ENCODE measurements around the gene ZNRD2. TPM values are rescaled to one million over a fixed set of nuclear protein-coding genes. Genes with fewer than 3 reads are reported as not detected.

Gene ZNRD2
- total and polyA plus RNA-seq, 2 of the 8 experiments (the other 6 are each of a cell fraction or from before 2014, with no cell fraction given): 53.4 to 125 TPM

- TF ChIP-seq GABPA (IDR thresholded peaks at IDR 0.05; ENCODE audit: borderline replicate concordance, insufficient read depth, low read length) (no peak), BRCA1 (IDR thresholded peaks at IDR 0.05; ENCODE audit: low read depth, low read length) (no peak), ZNF274 (IDR thresholded peaks at IDR 0.05; ENCODE audit: borderline replicate concordance, extremely low read depth, low read length) (no peak), SUZ12 (IDR thresholded peaks at IDR 0.05; ENCODE audit: low read length) (no peak), RNF2 (IDR thresholded peaks at IDR 0.05; ENCODE audit: borderline replicate concordance, low read depth, low read length, missing control alignments, poor library complexity, severe bottlenecking) (no peak)
Measured at GRCh38 chr11:65616575-65617001, 46.3 kb downstream of the ZNRD2 start (continued).
